Activated naive CD4-positive, alpha-beta T cell treated with Interleukin-2 at 50 U/mL for 16 hours (primary cell): Measurements from ENCODE around the gene EXOC2.
"Not testable (repeated sequence)": the region's sequence is repeated elsewhere in the genome, so short reads cannot be mapped to it uniquely, and the experiment has no call there.

ENCODE experiments used
- DNase-seq: peaks from one replicate; pipeline ENCODE4 v3.0.0-alpha.2; 2020

The EXOC2 gene

GRCh38 chr6:582370-582769 is 110.6 kb downstream of the EXOC2 start:
- DNase-seq = no peak

GRCh38 chr6:579339-579738 is 113.6 kb downstream of the EXOC2 start:
- no peak for DNase-seq

- no peak for DNase-seq
These were observed 120.2 kb downstream of the EXOC2 start for GRCh38 chr6:572596-573265.

- no peak for DNase-seq
These were observed 121.0 kb downstream of the EXOC2 start for GRCh38 chr6:571892-572291.

DNA sequence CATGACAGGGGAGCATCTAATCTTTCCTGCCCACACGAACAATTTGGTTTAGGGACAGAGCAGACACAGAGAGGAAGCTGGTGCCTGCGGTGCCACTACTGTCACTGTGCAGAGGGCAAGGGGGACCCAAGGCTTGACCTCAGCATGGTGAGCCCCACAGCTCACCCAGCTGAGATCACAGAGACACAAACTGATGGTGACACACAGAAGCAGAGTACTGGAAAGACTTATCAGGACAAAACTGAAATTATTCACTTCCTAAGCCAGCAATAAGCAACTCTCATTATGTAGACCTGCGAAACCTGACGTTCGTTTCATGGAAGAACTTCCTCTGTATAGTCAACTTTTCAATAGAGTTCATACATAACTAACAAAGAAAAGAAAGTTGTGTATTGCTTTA is 122.1 kb downstream of the EXOC2 start:
- no peak for DNase-seq

DNA sequence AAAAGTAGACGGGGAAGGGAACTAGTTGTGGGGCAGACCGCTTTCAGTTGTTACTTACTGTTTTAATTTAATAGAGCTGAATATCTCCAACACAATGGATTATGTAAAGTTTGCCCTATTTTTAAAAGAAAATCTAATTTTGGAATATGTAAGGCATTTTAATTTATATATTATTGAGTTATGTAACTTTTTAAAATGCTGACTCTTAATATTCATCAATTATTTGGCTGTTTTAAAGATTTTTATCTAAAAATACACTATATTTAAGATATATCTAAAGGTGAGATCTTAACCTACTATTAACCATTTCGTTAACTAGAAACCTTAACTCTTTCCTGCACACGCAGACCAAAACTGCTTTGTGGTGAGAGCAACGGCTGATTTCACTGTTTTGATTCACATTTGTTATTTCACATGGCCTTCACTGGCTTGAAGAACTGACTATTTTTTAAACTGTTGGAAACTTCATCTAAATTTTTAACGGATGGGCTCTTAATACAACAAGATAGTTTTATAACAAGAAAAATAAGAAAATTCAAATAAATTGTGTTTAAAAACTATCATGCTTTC is 123.9 kb downstream of the EXOC2 start:
- no peak for DNase-seq

DNA sequence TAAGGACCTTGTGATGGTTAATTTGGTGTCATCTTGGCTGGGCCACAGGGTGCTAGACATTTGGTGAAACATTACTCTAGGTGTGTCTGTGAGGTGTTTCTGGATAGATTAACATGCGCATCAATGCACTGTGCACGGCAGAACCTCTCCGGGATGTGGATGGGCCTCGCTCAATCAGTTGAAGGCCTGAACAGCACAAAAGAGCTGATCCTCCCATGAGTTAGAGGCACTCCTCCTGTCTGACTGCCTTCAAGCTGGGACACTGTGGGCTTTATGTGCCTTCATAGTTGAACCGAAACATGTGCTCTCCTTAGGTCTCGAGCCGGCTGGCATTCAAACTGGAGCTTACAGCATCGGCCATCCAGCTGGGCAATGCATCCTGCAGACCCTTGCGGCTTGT is 124.9 kb downstream of the EXOC2 start:
- no peak for DNase-seq

DNA sequence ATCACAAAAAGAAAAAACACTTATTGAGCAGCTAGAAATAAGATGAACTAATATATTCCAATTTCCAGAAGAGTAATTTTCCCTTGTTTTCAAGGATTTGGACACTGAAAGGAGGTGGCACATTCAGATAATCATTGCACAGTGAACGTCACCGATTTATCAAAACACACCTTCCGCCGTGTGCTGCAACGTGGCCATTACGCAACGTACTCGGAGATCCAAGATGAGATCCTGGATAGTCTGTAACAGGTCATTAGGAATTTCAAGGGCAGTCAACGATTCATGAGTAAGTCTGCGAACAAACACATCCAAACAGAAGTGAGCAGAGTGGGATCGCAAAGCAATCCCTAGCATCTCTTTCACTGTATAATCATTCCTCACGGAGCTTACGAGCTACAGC is 129.1 kb downstream of the EXOC2 start:
- DNase-seq = no peak

DNA sequence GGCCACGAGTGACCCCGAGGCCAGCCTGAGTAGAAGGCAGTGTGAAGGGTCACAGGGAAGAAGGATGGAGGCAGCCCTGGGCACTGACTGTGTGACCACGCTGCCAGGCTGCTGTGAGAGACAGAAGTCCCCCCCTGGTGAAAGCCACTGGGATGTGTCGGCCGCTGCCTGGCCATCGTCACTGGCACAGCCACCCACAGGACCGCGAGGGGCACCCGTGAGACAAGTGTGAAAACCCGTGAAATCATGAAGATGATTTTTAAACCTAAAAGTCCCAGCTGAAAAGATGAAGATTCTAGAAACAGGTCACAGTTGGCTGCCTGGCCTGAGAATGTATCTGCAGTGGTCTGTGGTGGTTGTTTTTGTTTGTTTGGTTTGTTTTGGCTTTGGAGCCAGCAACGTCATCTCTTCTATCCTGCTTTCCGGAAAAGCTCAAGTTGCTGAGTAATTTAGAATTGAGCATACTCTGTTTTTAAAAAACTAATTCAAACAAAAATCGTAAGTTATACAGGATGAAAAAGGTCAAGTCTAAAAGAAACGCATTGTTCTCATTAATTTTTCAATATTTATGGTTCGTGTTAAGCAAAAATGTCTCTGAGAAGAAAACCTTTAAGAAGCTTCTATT is 130.8 kb downstream of the EXOC2 start:
- no peak for DNase-seq

DNA sequence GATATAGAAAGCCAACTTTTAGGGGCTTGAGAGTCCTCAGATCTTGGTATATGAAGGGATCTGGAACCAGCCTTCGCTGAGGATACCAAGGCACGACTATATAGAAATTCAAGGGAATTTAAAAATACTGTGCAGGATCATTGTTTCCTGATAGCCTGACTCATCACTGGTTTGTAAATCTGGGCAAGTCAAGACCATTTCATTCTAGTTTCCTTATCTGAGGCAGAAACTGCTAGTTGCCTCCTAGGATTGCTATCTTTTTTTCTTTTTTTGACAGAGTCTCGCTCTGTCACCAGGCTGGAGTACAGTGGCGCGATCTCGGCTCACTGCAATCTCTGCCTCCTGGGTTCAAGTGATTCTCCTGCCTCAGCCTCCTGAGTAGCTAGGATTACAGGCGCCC is 131.6 kb downstream of the EXOC2 start:
- not testable (repeated sequence) for DNase-seq

- no peak for DNase-seq
These were observed 134.0 kb downstream of the EXOC2 start for GRCh38 chr6:558959-559358.

DNA sequence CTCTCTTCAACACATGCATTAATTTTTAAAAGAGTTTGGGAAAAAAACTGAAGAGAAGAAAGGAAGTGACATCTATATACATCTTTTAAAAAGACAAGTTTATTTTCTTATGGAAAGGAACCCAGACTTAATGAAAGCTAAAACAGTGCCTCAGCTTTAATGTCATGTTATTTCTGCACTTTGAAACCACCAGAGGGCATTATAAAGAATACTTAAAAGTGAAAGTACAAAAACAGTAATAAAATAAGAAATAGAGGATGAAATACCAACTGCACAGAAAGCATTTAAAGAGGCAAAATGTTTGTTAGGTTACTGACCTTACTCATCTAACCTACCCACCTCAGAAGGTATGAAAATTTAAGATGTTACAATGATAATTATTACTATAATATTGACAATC is 134.8 kb downstream of the EXOC2 start:
- DNase-seq = no peak

DNA sequence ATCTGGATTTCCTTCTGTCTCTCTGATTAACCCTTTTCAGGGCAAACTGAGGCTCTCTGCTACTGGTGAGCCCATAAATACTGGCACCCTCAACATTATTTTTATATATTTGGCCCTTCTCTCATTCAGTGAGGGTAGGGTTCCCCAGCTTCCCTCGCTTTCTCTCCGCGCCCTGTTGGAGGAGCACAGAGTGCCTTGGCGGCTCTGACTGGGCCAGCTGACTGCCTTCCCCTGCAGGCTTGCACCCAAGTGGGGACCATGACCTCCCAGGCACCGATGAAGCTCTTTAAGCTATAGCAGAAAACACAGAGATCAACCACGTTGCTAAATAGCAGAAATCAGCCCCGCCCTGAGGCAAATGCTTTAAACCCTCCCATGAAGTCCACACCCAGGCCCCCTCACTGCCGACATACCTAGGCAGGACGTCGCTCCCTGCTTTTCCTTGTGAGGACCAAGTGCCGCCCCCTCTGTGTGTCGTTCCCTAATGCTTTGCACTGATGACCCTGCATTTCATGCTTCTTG is 141.0 kb downstream of the EXOC2 start:
- DNase-seq = no peak

DNA sequence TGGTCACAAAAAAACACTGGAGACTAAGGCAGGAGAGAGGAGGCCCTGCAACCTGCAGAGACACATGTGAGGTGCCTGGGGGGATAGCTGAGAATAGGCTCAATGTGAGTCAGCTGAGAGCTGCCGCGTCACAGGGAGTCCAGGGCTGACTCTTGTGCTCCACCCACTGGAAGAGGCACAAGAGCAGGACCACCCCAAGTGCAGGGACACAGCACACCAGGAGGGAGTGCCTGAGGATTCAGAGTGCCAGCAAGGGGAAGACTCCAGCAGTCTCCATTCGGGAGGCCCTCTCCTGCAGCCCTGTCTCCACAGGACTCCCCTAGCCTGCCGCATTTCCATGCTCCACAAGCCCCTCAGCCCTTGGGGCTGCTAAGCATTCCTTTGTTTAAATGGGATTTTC is 141.5 kb downstream of the EXOC2 start:
- peak; percentile 22 for DNase-seq

DNA sequence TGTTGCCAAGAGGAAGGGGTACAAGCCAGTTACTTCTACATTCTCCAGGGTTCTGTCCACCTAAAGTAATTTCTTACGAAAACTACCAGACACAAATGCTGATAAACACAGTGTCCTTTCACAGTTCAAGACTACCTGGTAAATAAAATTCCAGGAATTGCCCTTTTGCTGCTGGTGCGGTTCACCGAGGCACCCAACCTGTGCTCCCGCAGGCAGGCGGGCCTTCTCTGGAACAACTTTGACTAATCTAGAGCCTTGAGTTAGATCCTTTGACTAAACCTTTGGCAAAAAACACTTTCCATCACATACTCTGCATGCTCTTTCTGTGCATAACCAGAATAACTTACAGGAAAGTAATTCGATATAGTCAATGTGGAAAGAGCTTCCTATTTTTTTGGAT is 143.0 kb downstream of the EXOC2 start:
- peak; percentile 30 for DNase-seq

DNA sequence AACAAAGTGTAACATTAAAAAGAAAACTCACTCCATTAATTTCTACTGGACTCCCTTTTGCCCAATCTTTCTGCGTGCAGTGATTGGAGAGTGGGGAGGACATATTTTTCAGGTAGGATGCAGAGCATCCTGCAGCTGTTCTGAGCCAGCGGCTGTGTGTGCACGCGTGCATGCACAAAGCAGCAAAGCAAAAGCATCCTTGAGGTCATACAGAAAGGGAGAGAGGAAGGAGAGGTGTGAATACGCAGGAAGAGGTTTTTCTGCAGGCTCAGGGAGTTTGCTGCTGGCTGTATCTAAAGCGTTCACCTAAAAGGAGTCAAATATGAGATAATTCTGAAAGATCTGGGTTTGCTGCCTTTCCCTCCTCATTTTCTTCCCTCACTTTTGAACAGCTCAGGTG is 144.4 kb downstream of the EXOC2 start:
- peak; percentile 40 for DNase-seq

DNA sequence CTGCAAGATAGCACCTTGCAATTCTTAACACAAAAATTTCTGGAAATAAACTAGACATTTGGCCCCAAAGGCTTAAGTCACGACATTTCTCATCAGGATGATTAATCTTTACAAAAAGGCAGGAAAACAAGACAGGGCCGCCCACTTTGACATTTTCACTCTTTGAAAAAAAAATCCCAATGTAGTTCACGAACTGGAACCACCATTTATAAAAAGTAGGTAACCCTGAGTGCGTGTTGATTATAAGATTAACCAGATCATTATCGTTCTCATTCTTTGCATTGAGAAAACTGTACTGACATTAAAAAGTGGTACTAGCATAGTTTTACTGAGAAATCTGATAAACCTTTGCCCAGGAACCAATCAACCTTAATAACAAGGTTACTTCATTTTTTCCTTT is 144.8 kb downstream of the EXOC2 start:
- no peak for DNase-seq

DNA sequence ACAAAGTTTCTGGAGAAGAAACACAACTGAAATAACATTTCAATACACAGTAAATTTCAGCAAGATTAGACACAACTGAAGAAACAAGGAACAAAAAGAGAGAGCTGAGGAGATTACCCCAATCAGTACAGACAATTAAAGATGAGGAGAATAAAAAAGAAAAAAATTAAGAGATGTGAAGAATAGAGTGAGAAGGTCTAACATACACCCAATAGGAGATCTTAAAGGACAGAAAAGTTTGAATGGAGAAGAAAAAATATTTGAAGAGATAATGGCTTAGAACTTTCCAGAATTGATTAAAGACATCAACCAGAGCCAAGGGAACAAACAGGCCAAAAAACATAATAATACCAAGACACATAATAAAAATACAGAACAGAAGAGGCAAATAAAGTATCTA is 152.4 kb downstream of the EXOC2 start:
- no peak for DNase-seq

- DNase-seq = no peak
These were observed 155.8 kb downstream of the EXOC2 start for GRCh38 chr6:537114-537513.

DNA sequence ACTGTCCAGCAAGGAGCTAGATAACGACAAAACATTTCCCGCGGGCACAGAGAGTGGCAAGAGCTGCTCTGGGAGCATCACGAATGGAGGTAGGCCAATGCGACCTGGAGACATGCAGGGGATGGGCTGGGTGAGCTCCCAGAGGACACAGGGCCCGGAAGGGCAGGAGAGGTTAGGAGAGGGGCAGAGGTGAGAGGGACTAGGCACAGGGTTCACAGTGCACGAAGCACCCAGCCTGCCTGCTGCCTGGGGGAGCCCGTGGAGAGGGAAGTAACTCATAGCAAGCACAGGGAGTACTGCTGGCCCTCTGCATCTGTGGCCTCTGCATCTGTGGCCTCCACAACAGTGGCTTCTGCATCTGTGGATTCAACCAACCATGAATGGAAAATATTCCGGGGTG is 162.5 kb downstream of the EXOC2 start:
- no peak for DNase-seq

- no peak for DNase-seq
These were observed 163.9 kb downstream of the EXOC2 start for GRCh38 chr6:528989-529388.

DNA sequence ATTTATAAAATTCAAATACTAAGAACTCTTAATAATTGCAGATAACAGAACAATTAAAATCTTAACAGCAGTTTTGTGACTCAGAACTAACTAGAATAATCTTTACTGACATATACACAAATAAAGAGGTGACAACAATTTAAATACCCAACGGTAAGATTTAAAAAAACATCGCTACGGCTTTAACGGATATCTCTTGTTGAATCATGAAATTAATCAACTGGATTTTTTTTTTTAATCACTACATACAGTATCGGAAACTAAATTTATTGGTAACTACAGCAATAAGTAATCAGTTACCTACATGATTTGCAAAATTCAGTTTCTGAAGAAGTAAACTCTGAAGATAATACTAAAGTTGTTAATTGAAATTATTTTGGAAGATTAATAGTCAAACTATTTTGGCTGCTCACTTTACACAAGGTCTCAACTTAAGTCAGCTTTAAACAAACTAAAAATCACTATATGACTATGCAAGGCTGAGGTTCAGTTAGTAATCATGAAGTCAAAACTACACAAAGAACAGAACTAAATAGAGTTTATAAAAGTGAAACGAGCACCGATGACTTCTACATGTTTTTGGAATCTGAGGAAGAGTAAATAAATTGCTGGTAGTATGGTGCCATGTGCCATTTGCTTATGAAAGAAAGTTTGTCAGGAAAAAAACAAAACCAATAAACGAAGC is 164.8 kb downstream of the EXOC2 start:
- DNase-seq = no peak

- peak; percentile 24 for DNase-seq
These were observed 168.1 kb downstream of the EXOC2 start for GRCh38 chr6:524803-525202.

- no peak for DNase-seq
These were observed 172.1 kb downstream of the EXOC2 start for GRCh38 chr6:520820-521219.
